Activated CD4-positive, alpha-beta T cell treated with anti-CD3 and anti-CD28 coated beads, Interleukin-2, amount 10 ng/mL, durations not matched to agents 24 days and 14 days (primary cell): ENCODE results near the gene PCNX3. TPM values are rescaled to one million over a fixed set of nuclear protein-coding genes. Genes with fewer than 3 reads are reported as not detected.

Experiments
- DNase-seq: peaks from one replicate; pipeline ENCODE4 v3.0.0; 2022
- H3K27ac Mint-ChIP-seq: one replicate; pipeline ENCODE4 v1.8.0; 2022; ENCODE audit warnings: mild to moderate bottlenecking, mixed read lengths
- H3K27me3 Mint-ChIP-seq: one replicate; pipeline ENCODE4 v1.8.0; 2022; ENCODE audit warnings: mixed read lengths
- H3K36me3 Mint-ChIP-seq: one replicate; pipeline ENCODE4 v1.8.0; 2022; ENCODE audit warnings: low read depth, mild to moderate bottlenecking, mixed read lengths
- H3K4me1 Mint-ChIP-seq: one replicate; pipeline ENCODE4 v1.8.0; 2021; ENCODE audit warnings: mixed read lengths
- H3K4me3 Mint-ChIP-seq: one replicate; pipeline ENCODE4 v1.8.0; 2022; ENCODE audit warnings: mild to moderate bottlenecking, moderate library complexity, mixed read lengths
- H3K9me3 Mint-ChIP-seq: one replicate; pipeline ENCODE4 v1.8.0; 2021; ENCODE audit warnings: mixed read lengths
- intact Hi-C: fragments of 100-400 bp; cut with micrococcal nuclease; formaldehyde crosslinking; loops from one replicate; pipeline ENCODE4 v1.15.1; 2023
- total RNA-seq: library from RNA; stranded (reverse); gene quantifications from 2 replicates; pipeline ENCODE4 v1.2.3, GENCODE V29; 2022

Gene PCNX3
- total RNA-seq, 1 donor from 2014 or later = 55.1 TPM

DNA sequence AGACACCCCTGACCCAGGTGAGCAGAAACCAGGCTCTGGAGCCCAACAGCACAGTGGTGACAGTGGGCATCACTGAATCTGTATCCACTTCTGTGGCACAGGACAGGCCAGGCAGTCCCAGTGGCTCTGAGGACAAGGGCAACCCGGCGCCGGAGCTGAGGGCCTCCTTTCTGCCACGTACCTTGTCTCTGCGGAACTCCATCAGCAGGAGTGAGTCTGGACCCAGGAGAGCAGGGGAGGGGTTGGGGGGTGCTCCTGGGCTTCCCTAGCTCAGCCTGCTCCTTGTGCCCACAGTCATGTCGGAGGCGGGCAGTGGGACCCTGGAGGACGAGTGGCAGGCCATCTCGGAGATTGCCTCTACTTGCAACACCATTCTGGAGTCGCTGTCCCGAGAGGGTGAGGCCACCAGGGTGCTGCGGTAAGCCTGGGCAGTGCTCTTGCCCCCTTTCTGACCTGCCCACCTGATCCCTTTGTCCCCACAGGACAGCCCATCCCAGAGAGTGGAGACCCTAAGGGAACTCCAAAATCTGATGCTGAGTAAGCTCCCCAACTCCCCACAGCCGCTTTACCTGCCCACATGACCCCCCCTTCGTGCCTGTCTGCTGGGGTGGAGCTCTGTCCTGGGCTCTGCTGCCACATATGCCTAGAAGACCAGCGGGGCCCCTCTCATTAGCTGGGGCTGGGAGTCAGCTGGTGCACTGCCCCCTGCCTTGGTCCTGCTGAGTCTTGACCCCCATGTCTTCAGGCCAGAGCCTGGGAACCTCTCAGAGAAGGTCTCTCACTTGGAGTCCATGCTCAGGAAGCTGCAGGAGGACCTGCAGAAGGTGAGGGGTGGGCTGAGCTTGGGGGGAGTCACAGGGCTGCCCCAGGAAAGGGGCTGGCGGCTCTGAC is 34.3 kb downstream of the PCNX3 start:
- Mint-ChIP-seq H3K27ac (no peak overlapping the region), H3K36me3 (peaks cover 48% of the 10 kb centered on the region), H3K4me1 (peaks cover 26% of the 10 kb centered on the region), H3K4me3 (no peak overlapping the region), H3K27me3 (no peaks in the 10 kb centered on the region), H3K9me3 (no peaks in the 10 kb centered on the region)
- no peak for DNase-seq
- intact Hi-C loops = loop anchor here (5.0 to 10.0 kb wide), 2 partner anchors 78 to 1615 kb away; partner anchors contain the start of genes FAM89B, GRK2 and ZNRD2

DNA sequence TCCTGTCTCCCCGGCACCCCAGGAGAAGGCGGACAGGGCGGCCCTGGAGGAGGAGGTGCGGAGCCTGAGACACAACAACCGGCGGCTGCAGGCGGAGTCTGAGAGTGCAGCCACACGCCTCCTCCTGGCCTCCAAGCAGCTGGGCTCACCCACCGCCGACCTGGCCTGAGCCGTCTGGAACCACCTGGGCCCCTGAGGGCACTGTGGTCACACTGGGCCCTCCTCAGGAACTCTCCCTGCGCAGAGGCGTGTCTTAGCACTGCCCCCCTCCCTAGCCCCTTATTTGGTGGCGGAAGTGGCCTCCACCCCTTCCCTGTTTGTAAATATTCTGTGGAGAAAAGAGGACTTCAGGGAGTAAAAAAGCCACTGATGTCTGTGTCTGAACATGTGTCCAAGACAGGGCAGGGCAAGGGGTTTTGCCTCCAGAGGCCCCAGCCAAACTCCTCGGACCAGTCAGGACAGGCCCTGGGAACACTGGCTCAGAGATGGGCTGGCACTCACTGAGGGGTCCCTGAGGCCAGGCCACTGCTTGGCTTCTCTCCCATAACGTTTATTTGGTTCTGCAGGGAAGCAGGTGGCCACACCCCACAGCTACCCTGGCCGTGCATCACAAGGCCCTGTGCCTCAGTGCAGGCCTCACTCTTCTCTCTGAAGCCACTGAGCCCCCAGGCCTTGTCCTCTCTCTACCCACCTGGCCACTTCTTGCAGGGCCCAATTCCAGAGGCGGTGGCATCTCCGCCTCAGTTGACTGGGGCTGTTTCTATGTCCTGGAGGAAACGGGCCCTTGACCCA is 35.2 kb downstream of the PCNX3 start:
- Mint-ChIP-seq H3K4me3 (no peak overlapping the region), H3K27ac (no peak overlapping the region), H3K36me3 (peaks cover 51% of the 10 kb centered on the region), H3K4me1 (peaks cover 30% of the 10 kb centered on the region), H3K27me3 (no peaks in the 10 kb centered on the region), H3K9me3 (no peaks in the 10 kb centered on the region)
- no peak for DNase-seq
- intact Hi-C loops = loop anchor here (5.0 to 10.0 kb wide), 2 partner anchors 78 to 1614 kb away; partner anchors contain the start of genes FAM89B, GRK2 and ZNRD2

DNA sequence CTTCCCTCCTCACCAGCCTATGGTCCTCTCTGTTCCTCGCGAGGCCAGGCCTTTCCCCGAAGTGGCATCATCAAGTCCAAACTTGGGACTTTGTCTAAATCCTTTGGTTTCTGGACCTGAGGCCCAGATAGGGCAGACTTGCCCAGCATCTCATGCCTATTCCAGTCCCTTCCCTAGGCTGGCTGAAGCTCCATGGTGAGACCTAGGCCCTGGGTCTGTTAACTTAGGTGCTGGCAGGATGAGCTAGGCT is 35.7 kb downstream of the PCNX3 start:
- Mint-ChIP-seq H3K4me1 (peaks cover 30% of the 10 kb centered on the region), H3K36me3 (peaks cover 54% of the 10 kb centered on the region), H3K27me3 (no peaks in the 10 kb centered on the region), H3K9me3 (no peaks in the 10 kb centered on the region), H3K27ac (peak overlapping the region; percentile 52), H3K4me3 (peak overlapping the region; percentile 79)
- intact Hi-C loops = loop anchor here (5.0 to 10.0 kb wide), 2 partner anchors 79 to 1614 kb away; partner anchors contain the start of genes FAM89B, GRK2 and ZNRD2
- DNase-seq = no peak

DNA sequence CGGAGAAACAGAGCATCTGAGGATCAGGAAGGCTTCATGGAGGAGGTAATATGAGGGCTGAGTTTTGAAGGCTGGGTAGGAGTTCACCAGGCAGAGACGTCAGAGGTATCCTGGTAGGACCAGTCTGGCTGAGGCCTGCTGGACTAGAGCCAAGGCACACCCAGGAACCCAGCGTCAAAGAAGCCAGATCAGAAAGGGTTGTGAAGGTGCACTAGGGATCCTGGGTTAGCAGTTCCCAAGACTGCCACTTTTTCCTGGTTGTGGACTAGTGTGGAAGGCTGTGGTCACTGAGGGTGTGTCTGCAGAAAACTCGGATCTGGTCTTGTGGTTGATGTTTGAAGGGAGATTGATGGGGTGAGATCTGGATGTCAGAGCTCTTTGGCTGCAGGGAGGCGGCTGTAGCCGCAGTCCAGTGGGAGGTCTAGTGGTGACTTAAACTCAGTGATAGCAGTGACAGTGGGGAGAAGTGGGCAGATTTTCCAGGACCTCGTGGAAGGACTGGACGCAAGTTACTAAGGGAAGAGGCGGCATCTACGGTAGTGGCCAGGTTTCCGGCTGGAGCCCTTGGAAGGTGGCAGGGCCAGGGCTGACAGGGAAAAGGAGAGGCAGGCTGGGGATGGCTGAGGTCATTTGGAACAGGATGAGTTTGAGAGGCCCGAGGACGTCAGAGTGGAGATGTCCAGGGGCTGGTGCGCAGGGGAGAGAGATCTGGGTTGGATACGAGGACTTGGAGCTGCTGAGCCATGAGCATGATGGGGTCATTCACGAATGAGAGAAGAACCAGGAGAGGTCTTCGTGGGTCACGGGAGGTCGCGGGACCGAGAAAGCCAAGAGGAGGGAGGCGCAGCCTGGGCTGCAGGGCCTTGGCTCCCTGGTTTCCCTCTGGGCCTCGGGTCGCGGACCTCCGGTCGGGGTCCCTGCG is 36.3 kb downstream of the PCNX3 start:
- peaks cover 57% of the 10 kb centered on the region for H3K36me3 Mint-ChIP-seq
- intact Hi-C loops = loop anchor here (1.0 to 10.0 kb wide), 4 partner anchors 11 to 1613 kb away; partner anchors contain the start of genes FAM89B, GRK2, SIPA1 and ZNRD2

DNA sequence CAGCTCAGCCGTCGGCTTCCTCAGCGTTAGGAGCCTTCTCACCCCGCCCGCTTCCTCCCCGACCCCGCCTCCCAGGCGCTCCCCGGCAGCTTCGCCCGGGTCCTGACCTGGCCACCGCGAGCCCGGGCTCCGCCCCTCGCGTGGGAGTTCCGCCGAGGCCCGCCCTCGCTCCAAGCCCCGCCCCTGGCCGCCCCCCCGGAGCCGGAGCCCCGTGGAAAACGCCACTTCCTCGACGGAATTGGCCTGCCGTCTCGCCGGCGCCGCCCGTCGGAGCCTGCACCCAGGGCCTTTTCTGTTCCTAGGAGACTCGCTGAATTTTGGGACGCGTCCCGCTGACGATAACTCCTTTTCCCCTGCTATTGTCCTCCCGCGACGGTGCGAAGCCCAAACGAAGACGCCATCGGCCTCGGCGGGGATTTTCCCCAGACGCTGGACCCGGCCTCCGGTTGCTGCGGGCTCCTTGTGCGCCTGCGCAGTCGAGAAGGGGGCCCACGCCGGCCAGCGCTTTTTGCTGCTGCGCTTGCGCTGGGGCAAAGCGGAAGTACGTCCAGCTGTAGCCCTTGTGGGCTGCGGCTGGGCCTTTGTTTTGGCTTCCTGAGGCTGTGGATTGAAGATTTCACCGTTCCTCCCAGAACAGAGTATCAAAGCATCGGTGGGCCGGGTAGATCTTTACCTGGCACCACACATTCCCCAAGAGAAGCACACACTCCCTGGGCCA is 37.1 kb downstream of the PCNX3 start:
- DNase-seq = peak; percentile 99
- Mint-ChIP-seq H3K4me1 (peaks cover 33% of the 10 kb centered on the region), H3K36me3 (peaks cover 64% of the 10 kb centered on the region), H3K4me3 (peak overlapping the region; percentile 86), H3K27ac (peak overlapping the region; percentile 94), H3K9me3 (no peaks in the 10 kb centered on the region), H3K27me3 (no peaks in the 10 kb centered on the region)
- intact Hi-C loops = loop anchor here (1.0 to 10.0 kb wide), 5 partner anchors 11 to 1612 kb away; partner anchors contain the start of genes FAM89B, GRK2, PCNX3 and SIPA1

More for the DNA sequence above, 36.3 kb downstream of the PCNX3 start:
- H3K27me3 Mint-ChIP-seq = no peaks in the 10 kb centered on the region
- H3K4me3 Mint-ChIP-seq = peak overlapping the region; percentile 79
- peaks cover 32% of the 10 kb centered on the region for H3K4me1 Mint-ChIP-seq
- H3K27ac Mint-ChIP-seq = peak overlapping the region; percentile 52
- H3K9me3 Mint-ChIP-seq = no peaks in the 10 kb centered on the region
- DNase-seq = peak; percentile 58

DNA sequence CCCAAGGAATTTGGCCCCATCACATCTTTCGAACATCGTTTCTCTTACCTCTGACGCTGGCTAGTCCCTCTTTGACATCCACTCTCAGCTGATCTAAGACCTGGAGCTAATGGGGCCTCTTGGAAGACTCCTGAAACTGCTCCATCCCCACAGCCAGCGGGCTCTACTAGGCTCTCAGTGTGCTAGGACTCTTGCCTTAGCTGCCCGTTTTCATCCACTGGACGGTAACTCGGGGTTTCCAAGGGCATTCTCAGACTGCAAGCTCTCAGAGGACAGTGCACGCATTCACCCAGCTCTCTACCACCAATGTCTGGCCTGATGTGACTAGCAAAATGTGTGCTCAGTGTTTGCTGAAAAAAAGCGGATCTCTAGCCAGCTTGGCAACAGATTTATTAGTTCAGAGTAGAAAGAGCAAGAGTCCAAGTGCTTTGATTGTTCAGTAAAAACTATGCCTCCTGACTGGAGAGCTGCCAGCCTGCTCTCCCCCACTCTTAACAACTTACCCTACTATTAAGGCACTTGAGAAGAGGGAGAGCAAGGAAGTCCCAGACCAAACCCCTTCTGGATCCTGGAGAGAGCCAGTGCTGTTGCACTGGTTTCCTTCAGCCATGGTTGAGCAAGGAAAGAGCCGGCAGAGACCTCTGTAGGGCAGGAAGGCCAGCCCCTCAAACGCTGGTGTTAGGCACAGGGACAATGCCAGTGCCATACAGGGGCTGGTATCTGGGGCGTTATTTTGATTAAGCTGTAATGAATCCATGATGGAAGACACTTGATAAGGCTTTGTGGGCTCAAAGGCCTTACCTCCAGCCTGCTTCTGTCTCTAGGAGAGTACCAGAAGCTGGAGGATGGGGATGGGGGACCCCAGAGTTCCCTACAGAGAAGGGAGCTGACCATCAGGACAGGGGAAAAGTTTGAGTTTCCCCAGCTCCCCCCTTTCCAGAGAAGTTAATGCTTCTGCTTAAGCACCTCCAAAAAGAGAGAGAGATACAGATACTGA is 38.0 kb downstream of the PCNX3 start:
- peaks cover 32% of the 10 kb centered on the region for H3K4me1 Mint-ChIP-seq

DNA sequence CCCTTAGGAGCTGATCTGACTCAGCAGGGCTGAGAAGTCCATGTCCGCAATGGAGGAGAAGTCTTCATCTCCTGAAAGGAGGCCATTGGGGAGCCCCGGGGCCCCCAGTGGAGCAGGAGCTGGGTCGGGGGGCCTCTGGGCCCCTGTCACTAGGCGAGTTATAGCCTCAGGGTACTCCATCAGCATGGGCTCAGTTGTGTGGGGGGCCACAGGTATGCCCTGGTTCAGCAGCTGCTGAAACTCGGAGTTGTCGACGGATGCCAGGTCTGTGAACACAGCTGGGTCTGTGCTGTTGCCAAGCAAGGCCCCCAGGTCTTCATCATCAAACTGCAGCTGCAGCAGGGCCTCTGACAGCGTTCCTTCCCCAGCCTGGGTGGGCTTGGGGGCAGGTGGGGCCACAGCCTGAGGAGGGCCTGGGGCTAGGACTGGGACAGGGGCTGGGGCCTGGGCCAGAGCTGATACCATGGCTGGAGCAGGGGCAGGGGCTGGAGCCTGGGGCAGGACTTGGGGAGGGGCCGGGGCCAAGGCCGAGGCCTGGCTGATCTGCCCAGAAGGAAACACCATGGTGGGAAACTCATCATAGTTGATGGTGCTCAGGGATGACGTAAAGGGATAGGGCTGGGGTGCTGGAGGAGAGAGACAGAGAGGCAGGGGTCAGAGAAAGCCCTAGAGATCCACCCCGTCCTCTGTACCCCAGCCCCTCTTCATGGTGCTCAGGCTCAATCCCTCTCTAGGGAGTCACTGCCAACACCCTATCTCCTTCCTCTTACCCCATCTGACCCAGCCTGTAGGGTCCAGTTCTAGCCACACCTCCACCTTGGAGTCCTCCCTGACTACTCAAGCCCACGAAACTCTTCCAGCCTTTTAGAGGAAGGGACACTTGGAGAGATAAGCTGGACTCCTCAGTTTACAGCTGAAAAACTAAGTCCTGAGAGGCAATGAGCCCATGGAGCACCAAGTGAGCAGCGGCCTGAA is 39.1 kb downstream of the PCNX3 start:
- Mint-ChIP-seq H3K27ac (peak overlapping the region; percentile 67), H3K4me3 (no peak overlapping the region), H3K4me1 (peaks cover 40% of the 10 kb centered on the region), H3K36me3 (peaks cover 70% of the 10 kb centered on the region), H3K27me3 (no peaks in the 10 kb centered on the region), H3K9me3 (no peaks in the 10 kb centered on the region)
- intact Hi-C loops = loop anchor here (5.0 to 10.0 kb wide), 2 partner anchors 82 to 1610 kb away; partner anchors contain the start of genes FAM89B, GRK2 and ZNRD2
- peak; percentile 62 for DNase-seq

More for the DNA sequence above, 38.0 kb downstream of the PCNX3 start:
- H3K36me3 Mint-ChIP-seq = peaks cover 65% of the 10 kb centered on the region
- H3K27me3 Mint-ChIP-seq = no peaks in the 10 kb centered on the region
- peak overlapping the region; percentile 94 for H3K27ac Mint-ChIP-seq
- H3K9me3 Mint-ChIP-seq = no peaks in the 10 kb centered on the region
- peak overlapping the region; percentile 86 for H3K4me3 Mint-ChIP-seq
- DNase-seq = peak; percentile 64
- intact Hi-C loops = loop anchor here (1.0 to 10.0 kb wide), 3 partner anchors 38 to 1611 kb away; partner anchors contain the start of genes FAM89B, GRK2, PCNX3 and ZNRD2

DNA sequence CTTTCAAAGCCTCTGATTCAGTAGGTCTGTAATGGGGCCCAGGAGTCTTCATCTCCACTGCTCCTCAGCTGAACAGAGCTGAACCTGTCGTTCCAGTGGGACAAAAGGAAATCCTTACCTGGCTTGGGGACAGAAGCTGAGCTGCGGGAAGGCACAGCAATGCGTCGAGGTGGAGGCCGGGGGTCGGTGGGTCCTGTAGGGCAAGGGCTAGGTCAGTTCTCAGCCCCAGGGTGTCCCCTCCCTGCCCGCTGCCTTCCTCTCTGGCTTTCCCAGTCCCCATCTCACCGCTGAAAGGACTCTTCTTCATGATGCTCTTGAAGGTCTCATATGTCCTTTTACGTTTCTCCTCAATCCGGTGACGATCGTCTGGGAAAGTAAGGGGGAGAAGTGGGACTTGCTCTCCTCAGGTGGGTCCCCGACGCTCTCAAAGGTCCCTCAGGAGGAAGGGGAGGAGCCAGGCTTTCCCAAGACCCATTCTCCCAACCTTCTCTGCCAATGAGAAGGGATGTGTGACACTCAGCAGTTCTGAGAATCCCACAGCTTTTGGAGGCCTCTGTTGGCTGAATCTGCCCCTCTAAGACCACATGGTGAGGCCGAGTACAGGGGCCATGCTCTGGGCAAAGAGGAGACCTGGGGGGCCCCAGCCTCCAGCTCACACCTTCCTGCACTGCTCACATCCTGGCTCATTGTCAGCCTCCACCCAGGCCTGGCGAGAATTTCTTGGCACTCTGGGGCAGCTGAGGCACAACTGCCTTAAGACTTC is 40.2 kb downstream of the PCNX3 start:
- intact Hi-C loops = loop anchor here (10.0 kb wide), 1 partner anchor 1609 kb away; the partner anchor contains the start of gene GRK2
- Mint-ChIP-seq H3K4me3 (no peak overlapping the region), H3K27me3 (no peaks in the 10 kb centered on the region), H3K27ac (no peak overlapping the region), H3K4me1 (peaks cover 46% of the 10 kb centered on the region), H3K9me3 (no peaks in the 10 kb centered on the region), H3K36me3 (peaks cover 72% of the 10 kb centered on the region)
- no peak for DNase-seq

DNA sequence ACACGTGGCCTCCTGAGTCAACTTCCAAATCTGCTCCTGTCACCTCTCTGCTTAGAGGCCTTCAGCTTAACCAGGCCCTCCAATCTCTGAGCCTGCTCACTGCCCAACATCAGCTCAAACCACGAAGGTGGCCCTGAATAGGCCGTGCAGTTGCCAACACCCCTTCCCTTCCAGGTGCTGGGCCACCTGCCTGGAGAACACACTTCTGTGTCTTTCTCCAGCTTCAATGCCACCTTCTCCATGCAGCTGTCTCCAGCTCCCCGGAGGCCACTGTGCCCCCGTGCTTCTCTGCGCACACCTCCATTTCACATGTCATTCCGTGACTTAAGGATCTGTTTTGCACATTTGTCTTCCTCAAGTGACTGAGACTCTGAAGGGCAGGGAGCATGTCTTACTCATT is 41.9 kb downstream of the PCNX3 start:
- peaks cover 67% of the 10 kb centered on the region for H3K36me3 Mint-ChIP-seq

More for the DNA sequence above, 41.9 kb downstream of the PCNX3 start:
- H3K4me3 Mint-ChIP-seq = no peak overlapping the region
- intact Hi-C loops = loop anchor here (10.0 kb wide), 1 partner anchor 1607 kb away; the partner anchor contains the start of gene GRK2
- no peaks in the 10 kb centered on the region for H3K9me3 Mint-ChIP-seq
- peak; percentile 60 for DNase-seq
- H3K27ac Mint-ChIP-seq = peak overlapping the region; percentile 34
- H3K27me3 Mint-ChIP-seq = no peaks in the 10 kb centered on the region
- H3K4me1 Mint-ChIP-seq = peaks cover 41% of the 10 kb centered on the region
